ENCODE results near the gene SGMS1.
"Not testable (repeated sequence)": the region's sequence is repeated elsewhere in the genome, so short reads cannot be mapped to it uniquely, and the experiment has no call there.

The SGMS1 gene

GRCh38 chr10:50528206-50528605 is 95.5 kb downstream of the SGMS1 start:
- DNase-seq: no peak

- no peak for DNase-seq
Measured at GRCh38 chr10:50527442-50528043, 96.2 kb downstream of the SGMS1 start.

- DNase-seq: no peak
Measured at GRCh38 chr10:50526185-50526584, 97.6 kb downstream of the SGMS1 start.

GRCh38 chr10:50523357-50523756 is 100.4 kb downstream of the SGMS1 start:
- no peak for DNase-seq

GRCh38 chr10:50522908-50523307 is 100.8 kb downstream of the SGMS1 start:
- no peak for DNase-seq

GRCh38 chr10:50520115-50520514 is 103.6 kb downstream of the SGMS1 start:
- no peak for DNase-seq

GRCh38 chr10:50517626-50518025 is 106.1 kb downstream of the SGMS1 start:
- DNase-seq: no peak

- DNase-seq: no peak
Measured at GRCh38 chr10:50516171-50516570, 107.6 kb downstream of the SGMS1 start.

- no peak for DNase-seq
Measured at GRCh38 chr10:50515420-50515819, 108.3 kb downstream of the SGMS1 start.

GRCh38 chr10:50514995-50515394 is 108.8 kb downstream of the SGMS1 start:
- no peak for DNase-seq

GRCh38 chr10:50513956-50514355 is 109.8 kb downstream of the SGMS1 start:
- no peak for DNase-seq

- DNase-seq: no peak
Measured at GRCh38 chr10:50512743-50513416, 110.9 kb downstream of the SGMS1 start.

GRCh38 chr10:50512214-50512595 is 111.6 kb downstream of the SGMS1 start:
- DNase-seq: no peak

GRCh38 chr10:50511492-50512213 is 112.1 kb downstream of the SGMS1 start:
- DNase-seq: no peak

GRCh38 chr10:50510517-50511473 is 113.0 kb downstream of the SGMS1 start:
- no peak for DNase-seq

GRCh38 chr10:50508315-50509051 is 115.3 kb downstream of the SGMS1 start:
- DNase-seq: no peak

GRCh38 chr10:50506861-50507573 is 116.7 kb downstream of the SGMS1 start:
- DNase-seq: no peak

- no peak for DNase-seq
Measured at GRCh38 chr10:50504389-50504788, 119.4 kb downstream of the SGMS1 start.

- no peak for DNase-seq
Measured at GRCh38 chr10:50503661-50504320, 120.0 kb downstream of the SGMS1 start.

GRCh38 chr10:50503156-50503555 is 120.6 kb downstream of the SGMS1 start:
- not testable (repeated sequence) for DNase-seq

- DNase-seq: no peak
Measured at GRCh38 chr10:50501924-50502452, 121.8 kb downstream of the SGMS1 start.

Measured in SIG-M5 (cell line).